Femur (tissue), 1 donor: ENCODE results near the gene TMEM203.
"Not testable (repeated sequence)": the region's sequence is repeated elsewhere in the genome, so short reads cannot be mapped to it uniquely, and the experiment has no call there.

ENCODE experiments used
- DNase-seq: peaks from one replicate; pipeline ENCODE4 v3.0.0-alpha.2; 2017

TMEM203 gene

DNA sequence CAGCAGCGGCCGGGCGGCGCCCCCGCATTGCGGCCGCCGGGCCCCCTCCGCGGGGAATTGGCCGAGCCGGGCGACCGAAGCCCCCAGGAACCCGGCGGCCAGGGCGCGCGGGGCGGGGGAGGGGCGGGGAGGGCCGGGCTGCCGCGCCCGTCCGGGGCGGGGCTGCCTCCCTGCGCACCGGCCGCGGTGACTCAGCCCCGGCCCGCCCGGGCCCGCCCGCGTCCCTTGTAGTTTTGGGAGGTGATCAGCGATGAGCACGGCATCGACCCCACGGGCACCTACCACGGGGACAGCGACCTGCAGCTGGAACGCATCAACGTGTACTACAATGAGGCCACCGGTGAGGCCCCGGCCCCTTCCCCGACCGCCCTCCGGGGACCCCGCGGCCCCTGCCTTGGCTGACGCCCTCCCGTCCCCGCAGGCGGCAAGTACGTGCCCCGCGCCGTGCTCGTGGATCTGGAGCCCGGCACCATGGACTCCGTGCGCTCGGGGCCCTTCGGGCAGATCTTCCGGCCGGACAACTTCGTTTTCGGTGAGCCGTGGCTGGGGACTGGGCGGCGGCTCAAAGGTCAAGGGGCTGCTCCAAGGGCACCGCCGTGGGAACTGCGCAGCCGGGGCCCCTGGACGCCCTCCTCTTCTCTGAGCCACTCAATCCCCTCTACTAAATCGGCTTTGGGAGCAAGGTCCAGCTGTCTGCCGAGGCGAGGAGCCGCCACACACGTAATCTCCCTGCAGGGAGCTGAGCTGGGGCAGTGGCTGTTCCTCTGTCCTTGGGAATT is 36.2 kb upstream of the TMEM203 start:
- DNase-seq, result no peak

DNA sequence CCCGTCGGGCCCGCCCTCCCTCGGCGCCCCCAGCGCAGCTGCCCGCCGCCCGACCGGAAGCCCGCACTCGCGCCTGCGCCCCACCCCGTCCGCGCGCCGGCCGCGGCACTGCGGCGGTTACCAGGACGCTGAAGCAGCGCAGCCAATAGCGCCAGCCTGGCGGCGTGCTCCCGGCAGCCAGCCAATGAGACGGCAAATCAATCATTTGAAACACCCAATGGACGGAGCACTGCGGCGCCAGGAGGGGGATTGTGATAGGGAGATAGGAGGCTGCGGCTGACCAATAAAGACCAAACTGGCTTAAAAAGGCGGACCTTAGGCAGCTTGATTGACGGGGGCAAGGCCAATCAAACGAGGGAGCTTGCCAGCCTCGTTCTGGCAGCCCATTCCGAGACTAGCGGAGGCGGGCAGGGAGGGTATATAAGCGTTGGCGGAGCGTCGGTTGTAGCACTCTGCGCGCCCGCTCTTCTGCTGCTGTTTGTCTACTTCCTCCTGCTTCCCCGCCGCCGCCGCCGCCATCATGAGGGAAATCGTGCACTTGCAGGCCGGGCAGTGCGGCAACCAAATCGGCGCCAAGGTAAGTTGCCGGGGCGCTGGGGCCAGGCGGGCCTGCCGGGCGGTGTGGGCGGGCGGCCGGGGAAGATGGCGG is 35.5 kb upstream of the TMEM203 start, which contains the start of gene TUBB4B:
TSS of gene TUBB4B (plus strand) at position 447 of the 649 bp plus-strand sequence. CDS start at position 521, 74 bp downstream.
- DNase-seq, result peak; percentile 100

DNA sequence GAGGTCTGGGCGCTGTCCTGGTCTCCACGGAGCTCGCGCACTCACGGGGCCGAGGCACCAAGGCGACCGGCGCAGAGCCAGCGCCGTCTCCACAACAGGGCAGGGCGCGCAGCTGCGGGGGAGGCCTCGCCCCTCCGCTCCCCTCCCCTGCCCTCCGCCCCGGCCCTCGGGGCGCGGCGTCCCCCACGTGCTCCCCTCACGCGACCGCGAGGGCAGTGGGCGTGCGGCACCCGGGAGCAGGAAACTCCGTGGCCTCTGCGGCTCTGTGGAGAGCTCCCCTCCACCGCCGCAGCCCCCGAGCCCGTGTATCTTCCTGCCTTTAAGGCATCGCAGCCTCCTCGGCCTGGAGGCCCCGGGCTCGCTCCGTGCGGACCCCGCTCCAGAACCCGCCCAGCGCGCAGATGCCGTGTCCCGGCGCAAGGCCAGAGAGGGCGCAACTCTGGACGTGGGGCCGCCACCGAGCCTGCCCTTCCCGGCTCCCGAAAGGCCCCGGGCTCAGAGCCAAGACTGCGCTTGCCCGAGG is 34.9 kb upstream of the TMEM203 start:
- peak; percentile 88 for DNase-seq

DNA sequence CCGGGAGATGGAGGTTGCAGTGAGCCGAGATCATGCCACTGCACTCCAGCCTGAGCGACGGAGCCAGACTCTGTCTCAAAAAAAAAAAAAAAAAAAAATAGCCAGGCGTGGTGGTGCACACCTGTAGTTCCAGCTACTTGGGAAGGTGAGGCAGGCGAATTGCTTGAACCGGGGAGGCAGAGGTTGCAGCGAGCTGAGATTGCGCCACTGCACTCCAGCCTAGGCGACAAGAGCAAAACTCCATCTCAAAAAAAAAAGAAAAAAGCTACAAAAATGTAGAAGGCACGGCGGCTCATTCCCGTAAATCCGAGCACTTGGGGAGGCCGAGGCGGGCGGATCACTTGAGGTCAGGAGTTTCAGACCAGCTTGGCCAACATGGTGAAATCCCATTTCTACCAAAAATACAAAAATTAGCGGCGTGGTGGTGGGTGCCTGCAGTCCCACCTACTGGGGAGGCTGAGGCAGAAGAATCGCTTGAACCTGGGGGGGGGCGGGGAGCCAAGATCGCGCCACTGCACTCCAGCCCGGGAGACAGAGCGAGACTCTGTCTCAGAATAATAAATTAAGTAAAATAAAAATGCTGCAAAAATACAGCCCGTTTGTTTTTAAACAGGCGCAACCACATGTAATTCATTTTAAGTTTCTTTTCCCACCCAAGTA is 34.2 kb upstream of the TMEM203 start:
- not testable (repeated sequence) for DNase-seq

DNA sequence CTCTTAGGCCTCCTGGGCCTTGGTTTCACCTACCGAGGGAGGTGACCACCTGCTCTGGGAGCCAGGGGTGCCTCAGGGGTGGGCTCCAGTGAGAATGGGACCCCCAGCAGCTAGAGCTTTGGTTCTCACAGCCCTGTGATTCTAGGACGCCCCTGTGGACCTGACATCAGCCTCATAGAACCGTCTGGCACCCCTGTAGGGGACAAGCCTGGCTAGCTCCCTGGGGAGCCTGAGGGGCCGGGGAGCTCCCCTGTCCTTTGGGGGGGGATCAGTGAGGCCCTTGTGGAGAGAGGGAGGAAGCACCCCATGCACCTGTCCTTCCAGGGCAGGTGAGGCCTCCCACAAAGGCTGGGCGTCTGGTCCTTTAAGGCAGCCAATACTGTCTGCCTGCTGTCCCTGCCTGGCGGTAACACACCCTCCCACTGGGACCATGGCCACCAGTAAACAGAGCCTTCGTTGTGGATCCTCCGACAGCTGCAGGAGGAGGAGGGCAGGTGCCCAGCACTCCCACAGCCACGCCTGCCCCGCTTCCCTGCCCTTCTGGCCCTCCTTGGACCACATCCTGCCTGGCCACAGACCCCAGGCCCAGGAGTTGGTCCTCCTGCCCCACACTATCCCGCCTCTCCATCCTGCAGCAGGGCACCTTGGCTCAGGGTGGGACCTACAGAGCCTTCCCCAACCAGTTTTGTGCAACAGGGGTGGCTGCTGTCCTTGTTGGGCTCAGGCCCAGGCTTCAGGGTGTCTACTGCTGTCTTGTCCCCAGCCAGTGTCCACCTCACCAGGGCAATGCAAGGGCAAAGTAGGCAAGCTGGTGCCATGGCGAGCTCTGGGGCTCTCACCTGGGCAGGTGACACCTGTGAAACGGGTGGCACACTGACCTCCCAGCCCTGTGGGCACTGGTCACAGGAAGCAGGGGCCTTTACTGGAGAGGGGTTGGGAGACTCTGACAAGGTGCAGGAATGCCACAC is 32.6 kb upstream of the TMEM203 start:
- DNase-seq, result peak; percentile 75

DNA sequence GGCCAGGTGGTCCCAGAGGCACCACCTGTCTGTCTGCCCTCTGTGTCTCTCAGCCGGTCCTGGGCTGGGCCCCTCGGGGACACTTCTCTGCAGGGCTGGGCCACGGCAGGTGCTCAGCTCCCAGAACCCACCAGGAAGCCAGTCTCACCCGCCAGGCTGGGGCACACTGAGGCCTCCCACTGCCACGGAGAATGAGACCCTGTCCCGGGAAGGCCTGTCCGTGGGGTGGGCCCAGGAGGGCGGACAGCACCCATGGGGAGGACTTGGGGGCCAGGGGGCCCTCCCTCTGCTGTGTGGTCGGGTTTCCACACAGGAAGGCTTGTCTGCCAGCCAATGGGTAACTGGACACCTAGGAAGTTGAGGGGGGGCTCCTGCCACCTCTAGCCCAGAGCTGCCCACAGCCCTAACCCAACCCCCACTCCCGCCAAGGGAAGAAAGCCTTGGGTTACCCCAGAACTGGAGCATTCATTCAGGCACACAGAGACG is 31.5 kb upstream of the TMEM203 start:
- DNase-seq, result peak; percentile 51

DNA sequence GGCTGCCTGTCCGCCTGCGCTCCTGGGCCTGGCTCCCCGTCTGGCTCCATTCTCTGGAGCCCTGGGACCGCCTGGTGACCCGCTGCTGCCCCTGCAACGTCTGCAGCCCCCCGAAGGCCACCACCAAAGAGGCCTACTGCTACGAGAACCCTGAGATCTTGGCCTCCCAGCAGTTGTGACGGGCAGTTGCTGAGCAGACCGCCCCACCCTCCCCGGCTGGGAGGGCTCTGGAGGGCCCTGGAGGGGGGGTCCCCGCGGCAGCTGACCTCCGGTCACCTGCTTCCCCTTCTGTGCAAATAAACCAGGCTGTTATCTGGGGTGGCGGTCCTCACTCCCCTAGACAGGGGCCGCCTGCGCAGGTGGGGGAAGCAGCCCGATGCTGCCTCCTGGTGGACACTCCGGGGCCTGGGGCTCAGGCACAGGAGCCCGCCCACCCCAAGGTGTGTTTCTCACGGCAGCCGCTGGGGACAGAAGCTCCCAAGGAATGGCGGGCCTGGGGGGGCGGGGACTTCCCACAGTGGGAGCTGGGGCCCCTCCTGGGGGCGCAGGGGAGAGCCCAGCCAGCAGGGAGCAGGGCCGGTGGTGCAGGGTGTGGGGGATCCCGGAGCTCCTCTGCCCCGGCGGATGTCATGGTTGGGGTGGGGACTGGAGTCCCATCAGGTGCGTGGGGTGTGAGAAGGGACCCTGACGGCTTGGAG is 30.9 kb upstream of the TMEM203 start:
- peak; percentile 90 for DNase-seq

DNA sequence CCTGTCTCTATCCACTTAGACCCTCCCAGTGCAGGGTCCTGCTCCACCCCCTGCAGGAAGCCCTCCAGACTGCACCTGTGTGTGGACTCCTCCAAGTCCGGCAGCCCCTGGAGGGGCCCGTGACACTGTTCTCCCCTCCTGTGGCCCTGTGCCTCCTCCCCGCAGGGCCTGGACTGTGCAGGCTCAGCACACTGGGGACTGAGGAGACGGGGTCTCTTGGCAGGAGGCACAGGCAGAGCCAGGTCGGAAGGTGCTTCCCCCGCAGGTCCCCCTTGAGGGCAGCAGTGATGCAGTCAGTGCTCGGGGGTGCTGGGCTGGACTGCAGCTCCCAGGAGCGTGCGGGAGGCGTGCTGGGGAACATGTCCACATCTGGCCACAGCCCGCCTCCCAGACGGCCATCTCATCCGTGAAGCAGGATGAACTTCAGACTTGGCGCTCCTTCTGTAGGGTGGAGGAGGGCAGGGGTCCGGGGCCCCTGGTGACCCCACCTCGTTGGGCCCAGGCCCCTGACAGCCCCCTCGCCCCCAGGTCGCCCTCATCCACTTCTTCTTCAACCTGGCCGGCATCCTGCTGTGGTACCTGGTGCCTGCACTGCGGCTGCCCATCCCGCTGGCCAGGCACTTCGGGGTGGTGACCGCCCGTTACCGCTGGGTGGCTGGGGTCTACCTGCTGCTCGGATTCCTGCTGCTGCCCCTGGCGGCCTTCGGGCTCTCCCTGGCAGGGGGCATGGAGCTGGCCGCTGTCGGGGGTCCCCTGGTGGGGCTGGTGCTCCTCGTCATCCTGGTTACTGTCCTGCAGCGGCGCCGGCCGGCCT is 30.2 kb upstream of the TMEM203 start:
- no peak for DNase-seq

DNA sequence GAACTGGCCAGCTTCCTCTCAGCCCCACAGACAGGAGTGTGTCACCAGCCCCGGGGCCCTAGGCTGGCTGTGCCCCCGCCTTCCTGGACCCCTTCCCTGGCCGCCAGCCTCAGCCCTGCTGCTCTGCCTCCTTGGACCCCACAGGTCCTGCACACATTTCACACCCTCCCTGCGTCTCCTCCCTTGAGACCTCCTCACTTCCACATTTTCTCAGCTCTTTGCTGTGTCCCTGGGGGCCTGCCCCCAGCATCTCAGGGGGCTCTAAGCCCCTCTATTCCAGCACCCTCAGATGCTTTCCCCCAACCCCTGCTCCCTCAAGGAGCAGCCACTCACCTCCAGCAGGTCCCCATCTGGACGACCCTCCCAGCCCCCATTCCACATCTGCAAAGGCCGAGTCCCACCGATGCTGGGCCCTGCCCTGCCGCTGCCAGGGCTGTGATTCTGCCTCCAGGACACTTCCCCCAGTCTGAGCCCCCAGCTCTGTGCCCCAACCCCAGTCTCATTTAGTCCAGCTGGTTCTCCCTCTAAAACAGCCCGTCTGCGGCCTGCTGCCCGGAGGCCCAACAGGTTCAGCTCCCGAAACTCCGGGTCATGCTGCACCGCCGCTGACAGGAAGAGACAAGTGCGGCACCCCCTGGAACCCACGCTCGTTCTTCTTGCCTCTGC is 29.4 kb upstream of the TMEM203 start:
- DNase-seq, result no peak

DNA sequence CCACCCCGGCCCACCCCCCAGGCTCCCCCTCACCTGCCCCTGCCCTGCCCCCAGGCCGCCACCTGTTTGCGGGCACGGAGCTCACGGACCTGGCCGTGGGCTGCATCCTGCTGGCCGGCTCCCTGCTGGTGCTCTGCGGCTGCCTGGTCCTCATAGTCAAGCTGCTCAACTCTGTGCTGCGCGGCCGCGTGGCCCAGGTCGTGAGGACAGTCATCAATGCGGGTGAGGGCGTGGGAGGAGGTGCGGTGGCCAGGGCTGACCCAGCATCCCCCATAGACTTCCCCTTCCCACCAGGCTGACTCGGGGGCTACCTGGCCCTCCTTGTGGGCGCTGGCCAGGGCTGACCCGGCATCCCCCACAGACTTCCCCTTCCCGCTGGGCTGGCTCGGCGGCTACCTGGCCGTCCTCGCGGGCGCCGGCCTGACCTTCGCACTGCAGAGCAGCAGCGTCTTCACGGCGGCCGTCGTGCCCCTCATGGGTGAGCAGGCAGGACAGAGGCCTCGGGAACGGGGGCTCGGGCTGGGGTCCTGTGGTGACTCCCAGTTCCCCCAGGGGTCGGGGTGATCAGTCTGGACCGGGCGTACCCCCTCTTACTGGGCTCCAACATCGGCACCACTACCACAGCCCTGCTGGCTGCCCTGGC is 28.7 kb upstream of the TMEM203 start:
- DNase-seq, result no peak

DNA sequence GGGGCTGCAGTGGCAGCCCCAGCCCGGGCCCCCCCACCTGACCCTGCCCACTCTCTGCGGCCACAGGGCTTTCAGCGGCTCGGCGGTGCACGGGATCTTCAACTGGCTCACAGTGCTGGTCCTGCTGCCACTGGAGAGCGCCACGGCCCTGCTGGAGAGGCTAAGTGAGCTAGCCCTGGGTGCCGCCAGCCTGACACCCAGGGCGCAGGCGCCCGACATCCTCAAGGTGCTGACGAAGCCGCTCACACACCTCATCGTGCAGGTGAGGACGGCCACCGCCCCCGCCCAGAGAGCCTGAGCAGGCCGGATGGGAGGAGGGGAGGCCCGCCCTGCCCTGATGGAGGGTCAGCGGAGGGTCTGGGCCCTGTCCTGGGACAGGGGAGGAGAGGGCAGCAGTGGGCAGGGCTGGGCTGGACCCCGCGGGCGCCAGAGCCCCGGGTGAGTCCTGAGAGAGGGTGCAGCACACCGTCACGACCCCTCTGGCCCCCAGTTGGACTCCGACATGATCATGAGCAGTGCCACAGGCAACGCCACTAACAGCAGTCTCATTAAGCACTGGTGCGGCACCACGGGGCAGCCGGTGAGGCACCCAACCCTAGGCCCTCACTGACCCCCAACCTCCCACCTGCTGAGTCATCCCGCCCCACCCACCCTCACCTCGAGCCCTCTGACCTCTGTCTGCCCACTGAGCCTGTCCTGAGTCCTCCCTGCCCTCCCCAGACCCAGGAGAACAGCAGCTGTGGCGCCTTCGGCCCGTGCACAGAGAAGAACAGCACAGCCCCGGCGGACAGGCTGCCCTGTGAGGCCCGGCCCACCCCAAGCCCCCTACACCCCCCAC is 27.9 kb upstream of the TMEM203 start:
- DNase-seq, result no peak

DNA sequence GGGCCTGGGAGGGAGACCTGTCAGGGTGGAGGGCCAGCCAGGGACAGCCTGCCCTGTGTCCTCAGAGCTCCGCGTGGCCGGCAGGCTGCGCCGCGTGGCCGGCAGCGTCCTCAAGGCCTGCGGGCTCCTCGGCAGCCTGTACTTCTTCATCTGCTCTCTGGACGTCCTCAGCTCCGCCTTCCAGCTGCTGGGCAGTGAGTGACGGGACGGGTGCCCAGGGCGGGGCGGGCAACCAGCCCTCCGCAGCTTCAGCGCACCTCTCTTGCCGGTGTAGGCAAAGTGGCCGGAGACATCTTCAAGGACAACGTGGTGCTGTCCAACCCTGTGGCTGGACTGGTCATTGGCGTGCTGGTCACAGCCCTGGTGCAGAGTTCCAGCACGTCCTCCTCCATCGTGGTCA is 27.1 kb upstream of the TMEM203 start:
- DNase-seq, result no peak

DNA sequence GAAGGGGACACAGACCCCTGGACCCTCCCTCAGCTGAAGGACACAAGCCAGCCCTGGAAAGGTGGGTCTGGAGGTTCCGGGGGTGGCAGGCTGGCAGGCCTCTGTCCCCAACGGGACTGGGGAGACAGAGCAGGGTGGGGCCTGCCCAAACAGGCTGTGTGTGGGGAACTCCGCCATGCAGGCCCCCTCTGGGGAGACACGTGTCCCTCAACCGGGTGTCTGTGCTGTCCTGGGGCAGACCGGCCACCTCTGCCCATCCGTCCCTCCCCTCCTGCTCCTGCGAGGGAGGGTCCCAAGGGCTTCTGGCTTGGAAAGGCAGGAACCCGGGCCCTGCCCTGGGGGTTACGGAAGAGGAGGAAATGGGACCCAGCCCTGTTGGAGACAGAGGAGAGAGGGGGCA is 26.7 kb upstream of the TMEM203 start:
- DNase-seq, result no peak

DNA sequence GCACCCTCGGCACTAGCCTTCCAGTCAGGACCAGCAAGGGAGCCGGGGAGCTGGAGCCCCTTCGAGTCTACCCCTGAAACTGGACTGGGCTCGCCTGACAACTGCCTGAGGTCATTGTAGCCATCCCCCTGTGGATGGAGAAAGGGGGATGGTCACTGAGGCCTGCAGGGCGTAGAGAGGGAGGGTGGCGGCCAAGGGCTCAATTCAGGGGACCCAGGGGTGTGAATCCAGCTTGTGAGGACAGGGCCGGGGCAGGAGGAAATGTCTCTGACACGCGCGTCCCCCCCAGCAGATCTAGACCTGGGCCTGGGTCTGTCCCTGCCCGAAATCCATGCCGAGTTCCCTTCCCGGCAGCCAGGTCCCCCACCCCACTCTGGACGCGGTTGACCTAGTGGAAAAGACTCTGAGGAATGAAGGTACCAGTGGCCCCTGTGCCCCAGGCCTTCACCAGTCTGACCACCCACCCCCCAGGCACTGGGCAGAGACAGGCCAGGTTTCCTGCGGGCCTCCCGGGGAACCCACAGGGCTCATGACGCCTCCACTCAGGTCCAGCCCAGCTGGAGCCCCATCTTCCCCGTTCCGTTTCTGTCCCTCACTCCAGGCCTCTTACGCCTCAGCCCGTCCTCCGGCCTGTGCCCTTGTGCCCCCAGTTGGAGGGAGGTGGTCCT is 26.1 kb upstream of the TMEM203 start:
- no peak for DNase-seq

DNA sequence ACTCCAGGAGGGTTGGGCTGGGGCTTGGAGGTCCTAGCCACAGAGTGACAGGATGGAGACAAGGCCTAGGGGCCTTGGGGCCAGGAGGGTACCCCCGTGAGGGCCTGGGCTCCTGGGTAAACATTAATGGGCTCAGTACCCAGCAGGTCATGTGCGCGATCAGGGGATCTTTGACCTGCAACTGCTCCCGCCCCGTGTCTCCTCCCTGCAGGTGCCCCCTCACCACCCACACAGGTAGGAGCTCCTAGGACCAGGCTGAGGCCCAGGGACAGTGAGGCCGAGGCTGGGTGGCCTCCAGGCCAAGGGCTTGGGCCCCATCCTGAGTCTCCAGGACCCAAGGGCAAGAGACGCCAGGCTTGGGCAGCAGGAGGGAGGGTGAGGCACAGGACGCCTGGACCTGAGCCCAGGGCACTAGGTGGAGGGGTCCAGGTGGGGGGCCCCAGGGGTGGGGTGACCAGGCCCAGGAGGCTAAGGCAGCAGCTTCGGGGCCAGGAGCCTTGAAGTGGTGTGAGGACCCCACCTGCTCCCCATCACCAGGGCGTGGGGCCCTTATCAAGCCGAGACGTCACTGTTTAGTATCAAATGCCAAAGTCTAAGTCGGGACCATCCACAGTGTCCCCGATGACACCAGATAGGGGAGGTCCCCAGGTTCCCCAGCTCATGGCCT is 25.4 kb upstream of the TMEM203 start, which contains the start of gene SLC34A3:
TSS of gene SLC34A3 (plus strand) at position 197 of the 667 bp plus-strand sequence. CDS start 802 bp downstream, outside the sequence.
- DNase-seq, result no peak

DNA sequence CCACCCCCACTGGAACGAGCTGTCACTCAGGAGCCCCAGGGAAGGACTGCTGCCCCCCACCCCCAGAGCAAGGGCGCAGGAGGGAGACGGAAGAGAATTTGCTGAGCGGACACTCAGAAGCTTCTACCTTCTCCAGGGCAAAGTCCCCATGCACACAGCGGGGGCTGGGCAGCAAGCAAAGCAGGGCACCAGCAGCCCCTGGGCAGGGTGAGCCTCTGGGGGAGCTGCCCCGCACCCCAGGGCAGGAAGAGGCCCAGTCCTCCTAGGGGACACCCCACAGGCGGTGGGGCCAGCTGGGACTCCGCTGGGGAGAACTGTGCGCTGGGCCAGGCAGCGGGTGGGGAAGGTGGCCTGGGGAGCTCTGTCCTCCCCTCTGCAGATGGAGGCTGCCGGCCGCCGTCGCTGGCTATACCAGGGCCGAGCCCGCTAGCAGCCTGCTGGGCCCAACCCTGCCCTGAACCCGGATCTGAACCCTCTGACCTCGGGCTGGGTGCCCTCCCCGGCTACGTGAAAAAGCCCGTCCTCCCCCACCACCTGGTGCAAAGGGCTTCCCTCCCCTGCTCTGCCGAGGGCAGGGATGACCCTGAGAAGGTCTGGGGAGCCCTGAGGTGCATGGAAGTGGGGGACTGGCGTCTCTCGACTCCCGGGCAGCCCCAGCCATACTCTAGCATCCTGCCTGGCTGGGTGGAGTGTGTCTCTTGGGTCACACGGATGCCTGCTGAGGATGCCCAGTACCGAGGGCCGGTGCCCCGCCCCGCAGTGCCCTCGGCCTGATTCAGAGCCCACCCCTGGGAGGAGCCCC is 24.7 kb upstream of the TMEM203 start:
- DNase-seq, result no peak
